Endothelial cell of umbilical vein (primary cell): ENCODE data around the gene PHACTR1. TPM values are rescaled to one million over a fixed set of nuclear protein-coding genes. Genes with fewer than 3 reads are reported as not detected.

Experiments used
- BruUV-seq: library from RNA; stranded (reverse); fragments of 400-500 nt; replicated peaks from 2 replicates; lab custom pipeline; 2021; lab: Mats Ljungman, UMichigan
- CTCF ChIA-PET: fragments of 300-600, 350-600 bp; sonication (Branson Sonifier 250); formaldehyde crosslinking; loops from one replicate; lab custom pipeline; 2021; ENCODE audit warnings: antibody characterized with exemption, inconsistent platforms; lab: Charles Lee
- POLR2A ChIA-PET: fragments of 300-600, 350-600 bp; sonication (Branson Sonifier 250); formaldehyde crosslinking; loops from one replicate; lab custom pipeline; 2021; ENCODE audit warnings: antibody characterized with exemption, inconsistent platforms; lab: Charles Lee
- DNase-seq: peaks from one replicate; pipeline ENCODE4 v3.0.0-alpha.2; 2011; ENCODE audit warnings: low read depth, low spot score
- FAIRE-seq: peaks from 2 replicates; lab custom pipeline; 2011; peaks lifted over from hg19 to GRCh38; lab: Jason Lieb, UNC
- H2AFZ ChIP-seq: 2 replicates; pipeline ENCODE4 v1.6.0; 2012; ENCODE audit warnings: low read depth, low read length, control low read depth, inconsistent platforms
- H3K27ac ChIP-seq: 2 replicates; pipeline ENCODE4 v1.5.1; 2011; ENCODE audit warnings: low read depth, mild to moderate bottlenecking, control low read depth, low read length, moderate library complexity; ENCODE audit not compliant: insufficient read depth
- H3K27me3 ChIP-seq, 2 experiments: 2 replicates each; pipeline versions ENCODE4 v1.6.0 to v1.6.1; 2011; ENCODE audit warnings: low read length in 2 of 2, mixed read lengths in 1 of 2; ENCODE audit not compliant: control insufficient read depth in 2 of 2, insufficient read depth in 2 of 2
- H3K36me3 ChIP-seq, 2 experiments: 2 replicates in 1 of 2; 3 replicates in 1 of 2; pipeline ENCODE4 v1.5.1; 2011; ENCODE audit warnings: low read length in 2 of 2, mild to moderate bottlenecking in 1 of 2, moderate library complexity in 1 of 2; ENCODE audit not compliant: control insufficient read depth in 2 of 2, insufficient read depth in 2 of 2; ENCODE audit errors: extremely low read depth in 1 of 2
- H3K4me1 ChIP-seq: 3 replicates; pipeline ENCODE4 v1.5.1; 2011; ENCODE audit warnings: mild to moderate bottlenecking, low read length; ENCODE audit not compliant: control insufficient read depth, insufficient read depth; ENCODE audit errors: extremely low read depth
- H3K4me2 ChIP-seq: 2 replicates; pipeline ENCODE4 v1.6.1; 2011; ENCODE audit warnings: low read length, control low read depth, mixed read lengths; ENCODE audit not compliant: insufficient read depth
- H3K4me3 ChIP-seq, 3 experiments: fragments of 200-600 bp in 1 of 3; sonication (generic), shearing (Covaris generic) in 1 of 3; replicated peaks in 1 of 3; 2 replicates each; pipeline ENCODE4 v1.5.1; 2011 to 2016; ENCODE audit warnings: control low read depth in 3 of 3, low read length in 3 of 3, mild to moderate bottlenecking in 2 of 3, inconsistent platforms in 1 of 3, low read depth in 1 of 3, moderate library complexity in 1 of 3; ENCODE audit not compliant: insufficient read depth in 1 of 3
- H3K79me2 ChIP-seq: 2 replicates; pipeline ENCODE4 v1.6.0; 2012; ENCODE audit warnings: low read length, inconsistent platforms; ENCODE audit not compliant: control insufficient read depth, insufficient read depth
- H3K9ac ChIP-seq: replicated peaks from 2 replicates; pipeline ENCODE3; 2011; ENCODE audit warnings: low read length, control low read depth; ENCODE audit not compliant: insufficient read depth; ENCODE audit errors: extremely low read depth
- H3K9me1 ChIP-seq: replicated peaks from 3 replicates; pipeline ENCODE4 v1.6.0; 2011; ENCODE audit warnings: mild to moderate bottlenecking, low read length; ENCODE audit not compliant: control insufficient read depth, insufficient read depth; ENCODE audit errors: extremely low read depth
- H3K9me3 ChIP-seq: replicated peaks from 2 replicates; pipeline ENCODE4 v1.5.1; 2012; ENCODE audit warnings: low read length, inconsistent platforms; ENCODE audit not compliant: control insufficient read depth, insufficient read depth
- H4K20me1 ChIP-seq: replicated peaks from 2 replicates; pipeline ENCODE3; 2011; ENCODE audit warnings: mild to moderate bottlenecking, low read length; ENCODE audit not compliant: control insufficient read depth, insufficient read depth; ENCODE audit errors: extremely low read depth
- CTCF ChIP-seq, 2 donors: IDR thresholded peaks; 1 replicate in 1 of 2; 2 replicates in 1 of 2; pipeline ENCODE4 v1.5.1; 2011; ENCODE audit warnings: low read length in 2 of 2, mild to moderate bottlenecking in 2 of 2, moderate library complexity in 2 of 2, control low read depth in 1 of 2, inconsistent platforms in 1 of 2, low read depth in 1 of 2; ENCODE audit not compliant: insufficient read depth in 1 of 2; ENCODE audit errors: extremely low read depth in 1 of 2
- EZH2 ChIP-seq: IDR thresholded peaks from 2 replicates; pipeline ENCODE4 v1.6.1; 2012; ENCODE audit warnings: borderline replicate concordance, low read depth, mild to moderate bottlenecking, moderate library complexity, low read length, inconsistent platforms; ENCODE audit not compliant: severe bottlenecking
- FOS ChIP-seq: IDR thresholded peaks from 2 replicates; pipeline ENCODE4 v1.6.1; 2011; ENCODE audit warnings: mild to moderate bottlenecking, low read length, moderate library complexity, borderline replicate concordance; ENCODE audit not compliant: insufficient read depth
- GATA2 ChIP-seq: IDR thresholded peaks from 2 replicates; pipeline ENCODE4 v1.7.0; 2011; ENCODE audit warnings: low read depth, mild to moderate bottlenecking, moderate library complexity, mixed read lengths, low read length; ENCODE audit not compliant: insufficient read length, insufficient read depth
- JUN ChIP-seq: IDR thresholded peaks from 2 replicates; pipeline ENCODE4 v1.6.1; 2011; ENCODE audit warnings: borderline replicate concordance, low read depth; ENCODE audit not compliant: insufficient read length, insufficient read depth
- MAX ChIP-seq: IDR thresholded peaks from 2 replicates; pipeline ENCODE4 v1.6.1; 2011; ENCODE audit not compliant: insufficient read depth, insufficient read length
- dilution Hi-C: fragments of 300-500 bp; cut with MboI; formaldehyde crosslinking; loops from one replicate; pipeline ENCODE4 v1.15.0; 2019; ENCODE audit warnings: low sequenced_read_pairs; ENCODE audit not compliant: extremely low pct_ligation_motif_present
- intact Hi-C: fragments of 100-400 bp; cut with micrococcal nuclease; formaldehyde crosslinking; loops from one replicate; pipeline ENCODE4 v1.10.0; 2022
- polyA plus RNA-seq, 4 experiments: library from polyadenylated mRNA; depleted of rRNA in 3 of 4; stranded (reverse) in 3 of 4; unstranded in 1 of 4; fragments of >200 nt; gene quantifications; 2 replicates each; pipeline versions ENCODE4 v1.2.1 to v1.2.3, GENCODE V29; 2011 to 2012; ENCODE audit warnings: missing spikeins in 1 of 4
- total RNA-seq: library from RNA; stranded (reverse); gene quantifications from 2 replicates; pipeline ENCODE4 v1.2.3, GENCODE V29; 2021

The PHACTR1 gene
- total and polyA plus RNA-seq, 2 donors (not counting 3 experiments of a cell fraction or from before 2014, with no cell fraction given), result 2.4 to 23.2 TPM

GRCh38 chr6:12800120-12800519 lies 83.6 kb downstream of the PHACTR1 start:
- no peak for DNase-seq
- Histone ChIP-seq H3K79me2 (no peaks in the 10 kb centered on the region), H3K9me1 (no peaks in the 10 kb centered on the region), H3K9ac (no peak overlapping the region), H3K27ac (no peak overlapping the region), H3K36me3 (no peaks in the 10 kb centered on the region), H3K4me1 (no peaks in the 10 kb centered on the region), H2AFZ (no peak overlapping the region), H3K4me2 (no peak overlapping the region), H4K20me1 (no peaks in the 10 kb centered on the region), H3K27me3 (no peaks in the 10 kb centered on the region), H3K9me3 (no peaks in the 10 kb centered on the region), H3K4me3 (no peak overlapping the region)
- intact Hi-C loops (no loop called here), dilution Hi-C loops (no loop called here)
- no TSS peak for BruUV-seq
- TF ChIP-seq EZH2 (no peak), CTCF (IDR thresholded peaks at IDR 0.05; ENCODE audit: extremely low read depth in 1 of 2, insufficient read depth in 1 of 2, low read depth in 1 of 2, low read length in 2 of 2) (no peak), MAX (no peak), JUN (no peak), GATA2 (no peak), FOS (no peak)
- ChIA-PET CTCF (interaction anchor here (1.0 kb wide), 1 partner anchor 14 kb away, joined by 3 read pairs; no protein-coding TSS in a partner anchor), POLR2A (no interaction called here)
- no peak for FAIRE-seq
